Fibroblast of lung (primary cell): ENCODE data around the gene ASTN2.

Experiments used
- EZH2 ChIP-seq: IDR thresholded peaks from 2 replicates; pipeline ENCODE4 v1.5.1; 2012; ENCODE audit warnings: low read length, control low read depth, mild to moderate bottlenecking; ENCODE audit errors: missing control alignments
- TF ChIP-seq, protein P1 (sequence below), 2 donors: IDR thresholded peaks in 1 of 2; conservative IDR thresholded peaks in 1 of 2; 1 replicate in 1 of 2; 2 replicates in 1 of 2; pipeline ENCODE4 v1.5.1; 2011 to 2012; ENCODE audit warnings: low read length in 2 of 2, control low read depth in 1 of 2, inconsistent platforms in 1 of 2, low read depth in 1 of 2, mild to moderate bottlenecking in 1 of 2

- TF ChIP-seq, protein P1, sequence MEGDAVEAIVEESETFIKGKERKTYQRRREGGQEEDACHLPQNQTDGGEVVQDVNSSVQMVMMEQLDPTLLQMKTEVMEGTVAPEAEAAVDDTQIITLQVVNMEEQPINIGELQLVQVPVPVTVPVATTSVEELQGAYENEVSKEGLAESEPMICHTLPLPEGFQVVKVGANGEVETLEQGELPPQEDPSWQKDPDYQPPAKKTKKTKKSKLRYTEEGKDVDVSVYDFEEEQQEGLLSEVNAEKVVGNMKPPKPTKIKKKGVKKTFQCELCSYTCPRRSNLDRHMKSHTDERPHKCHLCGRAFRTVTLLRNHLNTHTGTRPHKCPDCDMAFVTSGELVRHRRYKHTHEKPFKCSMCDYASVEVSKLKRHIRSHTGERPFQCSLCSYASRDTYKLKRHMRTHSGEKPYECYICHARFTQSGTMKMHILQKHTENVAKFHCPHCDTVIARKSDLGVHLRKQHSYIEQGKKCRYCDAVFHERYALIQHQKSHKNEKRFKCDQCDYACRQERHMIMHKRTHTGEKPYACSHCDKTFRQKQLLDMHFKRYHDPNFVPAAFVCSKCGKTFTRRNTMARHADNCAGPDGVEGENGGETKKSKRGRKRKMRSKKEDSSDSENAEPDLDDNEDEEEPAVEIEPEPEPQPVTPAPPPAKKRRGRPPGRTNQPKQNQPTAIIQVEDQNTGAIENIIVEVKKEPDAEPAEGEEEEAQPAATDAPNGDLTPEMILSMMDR (conservative IDR thresholded peaks at IDR 0.05 in 1 of 2, IDR thresholded peaks at IDR 0.05 in 1 of 2; ENCODE audit: low read depth in 1 of 2, low read length in 2 of 2) = no peak
- TF ChIP-seq EZH2 = no peak
These were observed 910.8 kb downstream of the ASTN2 start for GRCh38 chr9:116504081-116504480.
